Neural progenitor cell (in vitro differentiated cells): ENCODE measurements around the gene ITGBL1. TPM values are rescaled to one million over a fixed set of nuclear protein-coding genes. Genes with fewer than 3 reads are reported as not detected.

Experiments
- DNase-seq: peaks from one replicate; pipeline ENCODE4 v3.0.0-alpha.2; 2016; ENCODE audit warnings: low spot score
- H2AFZ ChIP-seq: fragments of 200-600 bp; sonication (generic); replicated peaks from 2 replicates; pipeline ENCODE4 v1.6.1; 2016; ENCODE audit warnings: antibody characterized with exemption
- H3F3A ChIP-seq: fragments of 200-600 bp; sonication (generic); 2 replicates; pipeline ENCODE4 v1.6.1; 2016; ENCODE audit warnings: antibody characterized with exemption, low read depth
- H3K27ac ChIP-seq: fragments of 200-600 bp; sonication (generic); 2 replicates; pipeline ENCODE4 v1.5.1; 2016; ENCODE audit warnings: mild to moderate bottlenecking
- H3K27me3 ChIP-seq: fragments of 200-600 bp; sonication (generic); 2 replicates; pipeline ENCODE4 v1.6.1; 2016; ENCODE audit warnings: mild to moderate bottlenecking, moderate library complexity
- H3K36me3 ChIP-seq: fragments of 200-600 bp; sonication (generic); 2 replicates; pipeline ENCODE4 v1.5.1; 2016
- H3K4me1 ChIP-seq: fragments of 200-600 bp; sonication (generic); 2 replicates; pipeline ENCODE4 v1.6.1; 2016; ENCODE audit warnings: mixed run types
- H3K4me2 ChIP-seq: fragments of 200-600 bp; sonication (generic); 2 replicates; pipeline ENCODE4 v1.6.1; 2016
- H3K4me3 ChIP-seq: fragments of 200-600 bp; sonication (generic); 2 replicates; pipeline ENCODE4 v1.5.1; 2016
- H3K79me2 ChIP-seq: fragments of 200-600 bp; sonication (generic); 2 replicates; pipeline ENCODE4 v1.6.1; 2016; ENCODE audit warnings: low read depth
- H3K9ac ChIP-seq: fragments of 200-600 bp; sonication (generic); 2 replicates; pipeline ENCODE4 v1.6.1; 2016
- H3K9me3 ChIP-seq: fragments of 200-600 bp; sonication (generic); 2 replicates; pipeline ENCODE4 v1.5.1; 2016; ENCODE audit warnings: low read depth
- H4K20me1 ChIP-seq: fragments of 200-600 bp; sonication (generic); 2 replicates; pipeline ENCODE4 v1.6.1; 2016; ENCODE audit warnings: low read depth
- H3K27ac Mint-ChIP-seq: 3 replicates; pipeline ENCODE4 v1.8.0; 2021; ENCODE audit warnings: mixed read lengths
- H3K27me3 Mint-ChIP-seq: 2 replicates; pipeline ENCODE4 v1.8.0; 2022; ENCODE audit warnings: low read depth, mild to moderate bottlenecking, inconsistent platforms, moderate library complexity, mixed read lengths; ENCODE audit not compliant: insufficient read depth
- H3K36me3 Mint-ChIP-seq: 3 replicates; pipeline ENCODE4 v1.8.0; 2021; ENCODE audit warnings: mixed read lengths
- H3K4me1 Mint-ChIP-seq: 3 replicates; pipeline ENCODE4 v1.8.0; 2021; ENCODE audit warnings: mixed read lengths
- H3K4me3 Mint-ChIP-seq: 3 replicates; pipeline ENCODE4 v1.8.0; 2021; ENCODE audit warnings: mild to moderate bottlenecking, moderate library complexity, mixed read lengths
- H3K9me3 Mint-ChIP-seq: 3 replicates; pipeline ENCODE4 v1.8.0; 2020; ENCODE audit warnings: mixed read lengths
- CTCF ChIP-seq: fragments of 200-600 bp; sonication (generic); IDR thresholded peaks from 2 replicates; pipeline ENCODE4 v1.5.1; 2017; ENCODE audit warnings: antibody characterized with exemption, mild to moderate bottlenecking
- EZH2 ChIP-seq: fragments of 200-600 bp; sonication (generic); IDR thresholded peaks from 2 replicates; pipeline ENCODE4 v1.6.1; 2017; ENCODE audit warnings: antibody characterized with exemption, mild to moderate bottlenecking, moderate library complexity
- EZH2phosphoT487 ChIP-seq: fragments of 200-600 bp; sonication (generic); IDR thresholded peaks from 2 replicates; pipeline ENCODE4 v1.6.1; 2017; ENCODE audit warnings: antibody characterized with exemption
- total RNA-seq: library from RNA; depleted of rRNA; stranded (reverse); fragments of >200 nt; gene quantifications from 2 replicates; pipeline ENCODE4 v1.2.3, GENCODE V29; 2015; ENCODE audit warnings: low replicate concordance

ITGBL1 gene
- total RNA-seq, 1 donor from 2014 or later: not detected

- H2AFZ ChIP-seq: no peak overlapping the region
- DNase-seq: no peak
- H3K27ac ChIP-seq: no peak overlapping the region
- no peaks in the 10 kb centered on the region for H3K27me3 ChIP-seq
- H3K9ac ChIP-seq: no peak overlapping the region
- TF ChIP-seq EZH2phosphoT487: no peak
- no peak for TF ChIP-seq CTCF
- no peak for TF ChIP-seq EZH2
- H3K4me1 ChIP-seq: no peaks in the 10 kb centered on the region
- Mint-ChIP-seq H3K4me1 (no peaks in the 10 kb centered on the region), H3K36me3 (no peaks in the 10 kb centered on the region), H3K9me3 (no peaks in the 10 kb centered on the region), H3K27me3 (no peaks in the 10 kb centered on the region), H3K27ac (no peak overlapping the region), H3K4me3 (no peak overlapping the region)
- H3K4me3 ChIP-seq: no peak overlapping the region
- H3K79me2 ChIP-seq: no peaks in the 10 kb centered on the region
- no peaks in the 10 kb centered on the region for H3F3A ChIP-seq
- H4K20me1 ChIP-seq: no peaks in the 10 kb centered on the region
- H3K9me3 ChIP-seq: no peaks in the 10 kb centered on the region
- H3K36me3 ChIP-seq: no peaks in the 10 kb centered on the region
- H3K4me2 ChIP-seq: no peak overlapping the region
These were observed 60.2 kb downstream of the ITGBL1 start for GRCh38 chr13:101512650-101513049.

- H3K9ac ChIP-seq: no peak overlapping the region
- Mint-ChIP-seq H3K27me3 (no peaks in the 10 kb centered on the region), H3K4me3 (no peak overlapping the region), H3K4me1 (no peaks in the 10 kb centered on the region), H3K27ac (no peak overlapping the region), H3K36me3 (no peaks in the 10 kb centered on the region), H3K9me3 (no peaks in the 10 kb centered on the region)
- H2AFZ ChIP-seq: no peak overlapping the region
- no peak overlapping the region for H3K4me2 ChIP-seq
- no peaks in the 10 kb centered on the region for H3K4me1 ChIP-seq
- H3F3A ChIP-seq: no peaks in the 10 kb centered on the region
- H3K27ac ChIP-seq: no peak overlapping the region
- TF ChIP-seq EZH2 (no peak), CTCF (no peak), EZH2phosphoT487 (no peak)
- H3K4me3 ChIP-seq: no peak overlapping the region
- DNase-seq: no peak
- H3K27me3 ChIP-seq: no peaks in the 10 kb centered on the region
- H3K9me3 ChIP-seq: no peaks in the 10 kb centered on the region
- H3K36me3 ChIP-seq: no peaks in the 10 kb centered on the region
- H4K20me1 ChIP-seq: no peaks in the 10 kb centered on the region
- no peaks in the 10 kb centered on the region for H3K79me2 ChIP-seq
These were observed 61.6 kb downstream of the ITGBL1 start for GRCh38 chr13:101514100-101514499.

GRCh38 chr13:101514695-101515275 is 62.3 kb downstream of the ITGBL1 start:
- H3K79me2 ChIP-seq: no peaks in the 10 kb centered on the region
- Mint-ChIP-seq H3K9me3 (no peaks in the 10 kb centered on the region), H3K27me3 (no peaks in the 10 kb centered on the region), H3K36me3 (no peaks in the 10 kb centered on the region), H3K27ac (no peak overlapping the region), H3K4me1 (no peaks in the 10 kb centered on the region), H3K4me3 (no peak overlapping the region)
- H3K9me3 ChIP-seq: no peaks in the 10 kb centered on the region
- DNase-seq: peak; percentile 62
- no peaks in the 10 kb centered on the region for H3K27me3 ChIP-seq
- H3K9ac ChIP-seq: no peak overlapping the region
- H2AFZ ChIP-seq: no peak overlapping the region
- H3K4me1 ChIP-seq: no peaks in the 10 kb centered on the region
- H3F3A ChIP-seq: no peaks in the 10 kb centered on the region
- TF ChIP-seq CTCF: peak; percentile 73
- TF ChIP-seq EZH2: no peak
- H3K4me3 ChIP-seq: no peak overlapping the region
- H3K4me2 ChIP-seq: no peak overlapping the region
- no peaks in the 10 kb centered on the region for H3K36me3 ChIP-seq
- no peaks in the 10 kb centered on the region for H4K20me1 ChIP-seq
- no peak overlapping the region for H3K27ac ChIP-seq
